Measurements from ENCODE around the gene CARMIL1.
A peak's percentile ranks its signal among the peaks of the same experiment; 100 is the strongest.

The CARMIL1 gene

DNA sequence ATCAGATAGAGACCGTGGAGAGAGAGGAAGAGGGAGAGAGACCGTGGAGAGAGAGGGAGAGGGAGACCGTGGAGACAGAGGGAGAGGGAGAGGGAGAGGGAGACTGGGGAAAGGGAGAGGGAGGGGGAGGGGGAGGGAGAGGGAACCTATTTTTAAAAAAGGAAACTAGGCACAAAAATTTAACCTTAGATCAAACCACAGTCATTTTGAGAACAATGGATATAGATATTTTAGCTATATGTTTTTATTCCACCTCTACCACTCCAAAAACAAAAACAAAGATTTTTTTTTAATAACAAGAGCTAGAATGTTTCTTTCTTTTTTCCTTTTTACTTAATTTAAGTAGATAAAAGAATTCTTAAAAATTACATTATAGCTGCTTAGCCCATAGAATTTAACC is 307.8 kb downstream of the CARMIL1 start:
- CTCF ChIA-PET: interaction anchor here (0.6 kb wide), 1 partner anchor 28 kb away, joined by 4 read pairs; no protein-coding TSS in a partner anchor
- TF ChIP-seq SP1 (IDR thresholded peaks at IDR 0.05): no peak
- DNase-seq (ENCODE audit: extremely low spot score): no peak
- POLR2A ChIA-PET: no interaction called here

DNA sequence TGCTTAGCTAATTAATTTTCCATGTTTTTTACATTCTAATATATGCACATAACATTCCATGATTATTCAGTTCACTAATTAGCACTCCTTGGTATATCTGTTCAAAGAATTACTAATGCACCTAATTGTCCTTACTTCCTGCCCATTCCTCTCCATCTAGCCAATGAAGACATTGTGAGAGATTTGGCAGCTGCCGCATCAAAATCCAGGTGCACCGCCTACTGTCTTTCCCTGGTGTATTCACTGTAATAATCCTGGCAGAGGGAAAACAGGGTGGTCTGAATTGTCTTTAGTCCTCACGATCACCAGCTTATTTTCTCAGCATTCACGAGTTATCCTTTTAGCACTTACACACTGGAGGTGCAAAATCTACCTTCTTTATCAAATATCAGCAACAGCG is 311.8 kb downstream of the CARMIL1 start:
- DNase-seq (ENCODE audit: extremely low spot score): no peak
- ChIA-PET POLR2A (no interaction called here), CTCF (no interaction called here)
- no peak for TF ChIP-seq ELF4 (IDR thresholded peaks at IDR 0.05)
- TF ChIP-seq SP1 (IDR thresholded peaks at IDR 0.05): no peak
- TF ChIP-seq L3MBTL2 (conservative IDR thresholded peaks at IDR 0.05): no peak
- TF ChIP-seq, protein P1, sequence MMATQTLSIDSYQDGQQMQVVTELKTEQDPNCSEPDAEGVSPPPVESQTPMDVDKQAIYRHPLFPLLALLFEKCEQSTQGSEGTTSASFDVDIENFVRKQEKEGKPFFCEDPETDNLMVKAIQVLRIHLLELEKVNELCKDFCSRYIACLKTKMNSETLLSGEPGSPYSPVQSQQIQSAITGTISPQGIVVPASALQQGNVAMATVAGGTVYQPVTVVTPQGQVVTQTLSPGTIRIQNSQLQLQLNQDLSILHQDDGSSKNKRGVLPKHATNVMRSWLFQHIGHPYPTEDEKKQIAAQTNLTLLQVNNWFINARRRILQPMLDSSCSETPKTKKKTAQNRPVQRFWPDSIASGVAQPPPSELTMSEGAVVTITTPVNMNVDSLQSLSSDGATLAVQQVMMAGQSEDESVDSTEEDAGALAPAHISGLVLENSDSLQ (IDR thresholded peaks at IDR 0.05): no peak
- TF ChIP-seq TARDBP (IDR thresholded peaks at IDR 0.05): no peak
- TF ChIP-seq ZNF384 (IDR thresholded peaks at IDR 0.05): no peak
- no peak for TF ChIP-seq HDGF (IDR thresholded peaks at IDR 0.05; ENCODE audit: borderline replicate concordance)
- no peak for TF ChIP-seq FOXK2 (IDR thresholded peaks at IDR 0.05)
- TF ChIP-seq SUZ12 (IDR thresholded peaks at IDR 0.05): no peak
- no peak for TF ChIP-seq FOXA1 (IDR thresholded peaks at IDR 0.05)
- no peak for TF ChIP-seq NFRKB (IDR thresholded peaks at IDR 0.05)
- no peak for TF ChIP-seq ARNT (IDR thresholded peaks at IDR 0.05)
- TF ChIP-seq BHLHE40 (IDR thresholded peaks at IDR 0.05; ENCODE audit: borderline replicate concordance): no peak
- no peak for TF ChIP-seq LEF1 (IDR thresholded peaks at IDR 0.05; ENCODE audit: borderline replicate concordance)
- TF ChIP-seq CTBP1 (IDR thresholded peaks at IDR 0.05; ENCODE audit: borderline replicate concordance): no peak
- no peak for TF ChIP-seq FOXM1 (IDR thresholded peaks at IDR 0.05; ENCODE audit: borderline replicate concordance)

DNA sequence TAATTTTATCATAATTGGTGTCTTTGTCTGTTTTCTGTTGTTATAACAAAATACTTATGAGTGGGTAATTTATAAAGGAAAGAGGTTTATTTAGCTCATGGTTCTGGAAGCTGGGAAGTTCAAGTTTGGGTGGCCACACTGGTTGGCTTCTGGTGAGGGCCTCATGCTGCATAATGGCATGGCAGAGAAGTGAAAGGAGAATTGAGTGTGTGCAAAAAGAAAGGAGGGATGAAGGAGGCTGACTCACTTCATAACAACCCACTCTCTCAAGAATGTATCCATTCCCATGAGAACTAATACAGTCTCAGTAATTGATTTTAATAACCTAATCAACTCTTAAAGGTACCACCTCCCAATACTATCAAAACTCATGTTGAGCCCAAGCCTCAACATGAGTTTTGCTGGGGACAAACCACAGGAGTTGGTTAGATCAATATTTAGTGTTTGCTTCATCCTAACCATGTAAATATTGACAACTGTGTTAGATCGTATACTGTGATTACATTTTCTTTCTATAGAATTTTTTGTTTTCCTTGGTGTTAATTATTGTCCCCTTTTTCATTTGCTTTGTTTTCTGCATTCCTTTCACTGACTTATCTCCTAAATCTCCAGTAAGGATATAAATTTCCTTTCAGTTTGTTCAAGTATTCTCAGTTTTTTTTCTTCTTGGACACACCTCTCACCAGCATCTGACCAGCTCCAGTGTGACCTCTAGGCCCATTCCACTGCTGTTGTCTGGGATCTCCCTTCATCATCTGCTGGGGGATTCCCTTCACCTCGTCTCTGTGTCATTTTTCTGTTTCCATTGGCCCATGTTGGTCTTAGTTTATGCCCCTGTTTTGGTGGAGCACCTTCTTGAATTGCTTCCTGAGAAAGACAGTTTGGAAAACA is 318.0 kb downstream of the CARMIL1 start:
- no peak for DNase-seq (ENCODE audit: extremely low spot score)
- POLR2A ChIA-PET: interaction anchor here (0.9 kb wide), 1 partner anchor 13 kb away, joined by 3 read pairs; no protein-coding TSS in a partner anchor
- CTCF ChIA-PET: no interaction called here
- TF ChIP-seq ZNF384 (IDR thresholded peaks at IDR 0.05): no peak
- no peak for TF ChIP-seq FOXM1 (IDR thresholded peaks at IDR 0.05; ENCODE audit: borderline replicate concordance)

DNA sequence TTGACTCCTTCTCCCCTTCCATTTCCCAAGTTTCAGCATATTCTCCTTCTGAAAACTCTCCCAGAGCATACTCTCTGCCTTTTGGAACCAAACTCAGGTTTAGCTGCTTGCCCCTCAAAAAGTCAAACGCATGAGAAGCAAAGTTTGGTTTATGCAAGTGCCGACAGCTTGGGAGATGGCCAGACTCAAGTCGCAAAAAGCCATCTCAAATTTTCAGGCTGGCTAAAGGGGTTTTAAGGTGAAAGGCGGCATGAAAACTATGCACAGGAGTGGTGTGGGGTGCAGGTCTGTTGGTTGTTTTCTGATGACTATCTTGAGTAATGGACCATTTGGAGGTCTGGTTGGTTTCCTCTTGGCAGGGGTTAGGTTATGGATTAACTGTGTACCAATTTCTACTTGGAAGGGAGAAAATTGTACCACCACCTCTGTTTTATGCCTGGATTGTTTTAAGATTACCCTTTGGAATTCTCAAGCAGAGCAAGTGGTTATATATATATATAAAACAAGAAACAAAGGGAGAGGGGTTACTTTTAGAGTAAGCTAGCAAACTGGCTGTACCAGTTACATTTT is 320.4 kb downstream of the CARMIL1 start:
- CTCF ChIA-PET: no interaction called here
- DNase-seq (ENCODE audit: extremely low spot score): no peak
- POLR2A ChIA-PET: no interaction called here
- TF ChIP-seq, protein P1 (IDR thresholded peaks at IDR 0.05): no peak
- TF ChIP-seq CTBP1 (IDR thresholded peaks at IDR 0.05; ENCODE audit: borderline replicate concordance): no peak
- TF ChIP-seq FOXK2 (IDR thresholded peaks at IDR 0.05): no peak
- no peak for TF ChIP-seq HDGF (IDR thresholded peaks at IDR 0.05; ENCODE audit: borderline replicate concordance)
- TF ChIP-seq NFRKB (IDR thresholded peaks at IDR 0.05): no peak
- no peak for TF ChIP-seq ELF4 (IDR thresholded peaks at IDR 0.05)
- TF ChIP-seq TARDBP (IDR thresholded peaks at IDR 0.05): no peak
- no peak for TF ChIP-seq ZNF384 (IDR thresholded peaks at IDR 0.05)
- no peak for TF ChIP-seq L3MBTL2 (conservative IDR thresholded peaks at IDR 0.05)
- TF ChIP-seq FOXA1 (IDR thresholded peaks at IDR 0.05): no peak
- TF ChIP-seq SP1 (IDR thresholded peaks at IDR 0.05): no peak
- TF ChIP-seq ARNT (IDR thresholded peaks at IDR 0.05): no peak
- no peak for TF ChIP-seq SUZ12 (IDR thresholded peaks at IDR 0.05)
- no peak for TF ChIP-seq FOXM1 (IDR thresholded peaks at IDR 0.05; ENCODE audit: borderline replicate concordance)
- no peak for TF ChIP-seq BHLHE40 (IDR thresholded peaks at IDR 0.05; ENCODE audit: borderline replicate concordance)
- no peak for TF ChIP-seq LEF1 (IDR thresholded peaks at IDR 0.05; ENCODE audit: borderline replicate concordance)

DNA sequence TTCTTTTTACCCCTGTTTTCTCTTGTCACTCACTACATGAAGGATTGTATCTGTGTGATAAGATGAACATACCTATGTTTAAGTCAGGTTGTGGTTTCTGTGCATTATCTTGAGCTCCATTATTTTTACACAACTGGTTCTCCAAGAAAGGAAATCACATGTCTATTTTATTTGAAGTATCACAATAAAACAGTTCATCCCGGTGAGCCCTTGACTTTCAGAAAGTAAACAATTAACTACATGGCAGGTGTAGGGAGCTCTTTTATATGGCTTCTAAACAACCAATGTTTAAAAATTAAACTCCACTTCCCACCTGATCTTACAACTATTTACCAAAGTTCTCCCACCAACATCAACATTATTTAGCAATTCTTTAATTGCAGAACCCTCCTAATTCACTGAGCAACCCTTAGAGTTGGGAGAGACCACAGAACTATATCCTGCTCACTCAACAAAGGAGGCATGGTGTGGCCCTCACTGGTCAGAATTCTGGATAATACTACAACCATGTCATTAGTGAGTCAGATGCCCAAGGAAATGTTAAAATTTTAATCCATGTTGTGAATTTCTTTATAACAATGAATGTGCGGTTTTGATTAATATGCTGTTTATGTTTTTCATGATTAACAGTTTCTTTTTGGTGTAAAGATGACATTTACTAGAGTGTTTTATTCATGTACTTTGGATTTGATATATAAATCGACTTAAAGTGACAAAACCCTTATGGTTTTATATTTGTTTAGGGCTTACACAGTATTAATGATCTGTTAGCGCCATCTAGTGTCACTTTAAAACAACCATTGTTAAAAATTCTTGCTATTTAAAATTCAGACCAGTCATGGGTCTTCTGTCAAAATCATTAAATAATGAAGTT is 322.9 kb downstream of the CARMIL1 start:
- ChIA-PET POLR2A (no interaction called here), CTCF (interaction anchor here (0.5 to 1.0 kb wide), 4 partner anchors 66 to 1066 kb away, joined by 3 to 5 read pairs (median 4); no protein-coding TSS in a partner anchor)

DNA sequence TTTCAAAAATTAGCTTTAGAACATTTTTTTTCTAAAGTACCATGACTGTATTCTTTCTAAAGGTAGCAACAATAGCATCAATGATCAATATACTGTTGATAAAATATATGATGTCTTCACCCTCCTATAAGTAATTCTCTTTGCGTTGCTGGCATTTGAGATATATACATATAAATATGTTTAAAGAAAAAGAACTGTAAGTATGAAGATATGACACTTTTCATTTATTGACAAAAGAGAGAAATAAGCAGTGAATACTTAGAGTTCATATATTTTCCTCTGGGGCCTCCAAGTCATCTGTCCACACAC is 323.5 kb downstream of the CARMIL1 start:
- POLR2A ChIA-PET: no interaction called here
- TF ChIP-seq SUZ12 (IDR thresholded peaks at IDR 0.05) (no peak), FOXM1 (IDR thresholded peaks at IDR 0.05; ENCODE audit: borderline replicate concordance) (no peak), NFRKB (IDR thresholded peaks at IDR 0.05) (no peak), BHLHE40 (IDR thresholded peaks at IDR 0.05; ENCODE audit: borderline replicate concordance) (no peak), SP1 (IDR thresholded peaks at IDR 0.05) (no peak), TARDBP (IDR thresholded peaks at IDR 0.05) (no peak), ARNT (IDR thresholded peaks at IDR 0.05) (no peak), HDGF (IDR thresholded peaks at IDR 0.05; ENCODE audit: borderline replicate concordance) (no peak), ZNF384 (IDR thresholded peaks at IDR 0.05) (no peak), FOXA1 (IDR thresholded peaks at IDR 0.05) (no peak), L3MBTL2 (conservative IDR thresholded peaks at IDR 0.05) (no peak), CTBP1 (IDR thresholded peaks at IDR 0.05; ENCODE audit: borderline replicate concordance) (no peak), FOXK2 (IDR thresholded peaks at IDR 0.05) (no peak), ELF4 (IDR thresholded peaks at IDR 0.05) (no peak), LEF1 (IDR thresholded peaks at IDR 0.05; ENCODE audit: borderline replicate concordance) (no peak)
- TF ChIP-seq, protein P1 (IDR thresholded peaks at IDR 0.05): no peak
- no peak for DNase-seq (ENCODE audit: extremely low spot score)
- CTCF ChIA-PET: interaction anchor here (0.5 to 1.0 kb wide), 3 partner anchors 66 to 1066 kb away, joined by 3 to 5 read pairs (median 4); no protein-coding TSS in a partner anchor

More for the DNA sequence above, 322.9 kb downstream of the CARMIL1 start:
- DNase-seq (ENCODE audit: extremely low spot score): peak; percentile 14
- TF ChIP-seq, protein P1 (IDR thresholded peaks at IDR 0.05): peak; percentile 23; the same call in 1 of the 2 replicates
- no peak for TF ChIP-seq CTBP1 (IDR thresholded peaks at IDR 0.05; ENCODE audit: borderline replicate concordance)

Data from HEK293T (cell line).